HepG2 (cell line): ENCODE measurements around the gene STARD5.

Experiments used
- DRAP1 ChIP-seq: IDR thresholded peaks from 2 replicates; pipeline ENCODE4 v1.6.1; 2016; ENCODE audit warnings: missing genetic modification reagents, missing compliant biosample characterization
- EZH2 ChIP-seq: conservative IDR thresholded peaks from 2 replicates; pipeline ENCODE4 v1.6.1; 2012; ENCODE audit warnings: mild to moderate bottlenecking, low read depth, low read length, moderate library complexity
- FOSL1 ChIP-seq: sonication (generic); formaldehyde crosslinking; IDR thresholded peaks from 2 replicates; pipeline ENCODE4 v1.9.0; 2021; ENCODE audit warnings: missing genetic modification reagents, borderline replicate concordance
- GZF1 ChIP-seq: sonication (generic); formaldehyde crosslinking; IDR thresholded peaks from 2 replicates; pipeline ENCODE4 v1.5.1; 2020; ENCODE audit warnings: mild to moderate bottlenecking, missing genetic modification reagents
- KDM2A ChIP-seq: sonication (generic); formaldehyde crosslinking; IDR thresholded peaks from 2 replicates; pipeline ENCODE4 v1.4.0; 2020; ENCODE audit warnings: low read depth, missing genetic modification reagents, borderline replicate concordance
- TGIF2 ChIP-seq: IDR thresholded peaks from 2 replicates; pipeline ENCODE4 v1.6.1; 2016; ENCODE audit warnings: control low read depth, missing compliant biosample characterization
- THRA ChIP-seq: sonication (generic); formaldehyde crosslinking; IDR thresholded peaks from 2 replicates; pipeline ENCODE4 v1.4.0; 2020; ENCODE audit warnings: missing genetic modification reagents, borderline replicate concordance

GRCh38 chr15:81296673-81297072 lies 27.3 kb downstream of the STARD5 start:
- TF ChIP-seq EZH2 (no peak), TGIF2 (CRISPR knock-in tag) (no peak), DRAP1 (no peak), THRA (no peak), KDM2A (no peak), FOSL1 (CRISPR knock-in tag) (no peak), GZF1 (CRISPR knock-in tag) (no peak)
